Nephron (organoid): Measurements from ENCODE around the gene TPRN.
A peak's percentile ranks its signal among the peaks of the same experiment; 100 is the strongest.

Experiments
- H3K27ac Mint-ChIP-seq, 3 experiments: 2 replicates each; pipeline ENCODE4 v1.8.0; 2020; ENCODE audit warnings: mixed read lengths in 3 of 3, mild to moderate bottlenecking in 2 of 3, moderate library complexity in 1 of 3
- H3K27me3 Mint-ChIP-seq: 2 replicates; pipeline ENCODE4 v1.8.0; 2021; ENCODE audit warnings: low read depth, mild to moderate bottlenecking, moderate library complexity, mixed read lengths
- H3K36me3 Mint-ChIP-seq: 2 replicates; pipeline ENCODE4 v1.8.0; 2020; ENCODE audit warnings: low read depth, mixed read lengths
- H3K4me1 Mint-ChIP-seq: 2 replicates; pipeline ENCODE4 v1.8.0; 2020; ENCODE audit warnings: mixed read lengths
- H3K4me3 Mint-ChIP-seq, 3 experiments: 2 replicates each; pipeline ENCODE4 v1.8.0; 2020; ENCODE audit warnings: mild to moderate bottlenecking in 3 of 3, mixed read lengths in 3 of 3, moderate library complexity in 2 of 3
- H3K9me3 Mint-ChIP-seq: 2 replicates; pipeline ENCODE4 v1.8.0; 2020; ENCODE audit warnings: mixed read lengths
- CTCF ChIP-seq, 3 experiments: fragments of 200-600 bp; sonication (generic); IDR thresholded peaks; one replicate each; pipeline ENCODE4 v1.5.0; 2021; ENCODE audit warnings: antibody characterized with exemption in 3 of 3; ENCODE audit not compliant: unreplicated experiment in 3 of 3

The TPRN gene

GRCh38 chr9:137204731-137205125, 4.2 kb upstream of the TPRN start:
- Mint-ChIP-seq H3K4me3 (peak overlapping the region; percentile 94 to 96 (median 95)), H3K4me1 (peaks cover 18% of the 10 kb centered on the region), H3K27me3 (peaks cover 4% of the 10 kb centered on the region), H3K27ac (peak overlapping the region; percentile 40 to 82 (median 50)), H3K36me3 (peaks cover 9% of the 10 kb centered on the region), H3K9me3 (no peaks in the 10 kb centered on the region)
- TF ChIP-seq CTCF (IDR thresholded peaks at IDR 0.05; ENCODE audit: unreplicated experiment in 3 of 3): no peak

- peaks cover 4% of the 10 kb centered on the region for H3K27me3 Mint-ChIP-seq
- peaks cover 18% of the 10 kb centered on the region for H3K4me1 Mint-ChIP-seq
- H3K36me3 Mint-ChIP-seq: peaks cover 9% of the 10 kb centered on the region
- no peaks in the 10 kb centered on the region for H3K9me3 Mint-ChIP-seq
- TF ChIP-seq CTCF (IDR thresholded peaks at IDR 0.05; ENCODE audit: unreplicated experiment in 3 of 3): no peak
- H3K27ac Mint-ChIP-seq: no peak overlapping the region
- H3K4me3 Mint-ChIP-seq: peak overlapping the region; percentile 38 to 58 (median 42)
These were observed 2.4 kb upstream of the TPRN start for GRCh38 chr9:137202966-137203365.

- TF ChIP-seq CTCF (IDR thresholded peaks at IDR 0.05; ENCODE audit: unreplicated experiment in 3 of 3): no peak
- Mint-ChIP-seq H3K9me3 (no peaks in the 10 kb centered on the region), H3K27ac (peak overlapping the region in 1 of 3 experiments; percentile 28), H3K4me3 (peak overlapping the region; percentile 85 to 87 (median 86)), H3K4me1 (peaks cover 14% of the 10 kb centered on the region), H3K36me3 (no peaks in the 10 kb centered on the region), H3K27me3 (peaks cover 4% of the 10 kb centered on the region)
These were observed 796 bp upstream of the TPRN start for GRCh38 chr9:137201205-137201868.

GRCh38 chr9:137199411-137200121, 975 bp downstream of the TPRN start:
- peak overlapping the region; percentile 89 to 92 (median 90) for H3K4me3 Mint-ChIP-seq
- H3K9me3 Mint-ChIP-seq: no peaks in the 10 kb centered on the region
- no peaks in the 10 kb centered on the region for H3K36me3 Mint-ChIP-seq
- TF ChIP-seq CTCF (IDR thresholded peaks at IDR 0.05; ENCODE audit: unreplicated experiment in 3 of 3): no peak
- H3K27me3 Mint-ChIP-seq: no peaks in the 10 kb centered on the region
- no peak overlapping the region for H3K27ac Mint-ChIP-seq
- H3K4me1 Mint-ChIP-seq: peaks cover 12% of the 10 kb centered on the region

GRCh38 chr9:137198902-137199283, 1.6 kb downstream of the TPRN start:
- Mint-ChIP-seq H3K27ac (no peak overlapping the region), H3K4me3 (peak overlapping the region; percentile 68 to 89 (median 77)), H3K4me1 (peaks cover 7% of the 10 kb centered on the region), H3K9me3 (no peaks in the 10 kb centered on the region), H3K27me3 (no peaks in the 10 kb centered on the region), H3K36me3 (no peaks in the 10 kb centered on the region)
- TF ChIP-seq CTCF (IDR thresholded peaks at IDR 0.05; ENCODE audit: unreplicated experiment in 3 of 3): no peak
